GM23338 (cell line): ENCODE data around the gene RNASE11. TPM values are rescaled to one million over a fixed set of nuclear protein-coding genes. Genes with fewer than 3 reads are reported as not detected.
A peak's percentile ranks its signal among the peaks of the same experiment; 100 is the strongest.
"Not testable (repeated sequence)": the region's sequence is repeated elsewhere in the genome, so short reads cannot be mapped to it uniquely, and the experiment has no call there.

Source experiments
- ATAC-seq: fragments of 200-7000 bp; cut with Tn5 transposase; 3 replicates; pipeline ENCODE4 v1.9.1; 2020
- DNase-seq: peaks from one replicate; pipeline ENCODE4 v3.0.0-alpha.2; 2015; ENCODE audit warnings: low spot score
- H2AFZ ChIP-seq: fragments of 200-600 bp; sonication (generic); 2 replicates; pipeline ENCODE4 v1.8.0; 2016; ENCODE audit warnings: antibody characterized with exemption, mild to moderate bottlenecking, moderate library complexity
- H3F3A ChIP-seq: fragments of 200-600 bp; sonication (generic); replicated peaks from 2 replicates; pipeline ENCODE4 v1.8.0; 2017; ENCODE audit warnings: antibody characterized with exemption, mixed run types, low read depth
- H3K27ac ChIP-seq: fragments of 200-600 bp; sonication (generic); 2 replicates; pipeline ENCODE4 v1.6.1; 2016; ENCODE audit warnings: low read depth
- H3K27me3 ChIP-seq: fragments of 200-600 bp; sonication (generic); 2 replicates; pipeline ENCODE4 v1.8.0; 2016; ENCODE audit warnings: mild to moderate bottlenecking, mixed run types, moderate library complexity; ENCODE audit not compliant: insufficient read depth
- H3K36me3 ChIP-seq: fragments of 200-600 bp; sonication (generic); 2 replicates; pipeline ENCODE4 v1.8.0; 2016; ENCODE audit warnings: mild to moderate bottlenecking; ENCODE audit not compliant: insufficient read depth
- H3K4me1 ChIP-seq: fragments of 200-600 bp; sonication (generic); 2 replicates; pipeline ENCODE4 v1.8.0; 2016; ENCODE audit warnings: mild to moderate bottlenecking, moderate library complexity; ENCODE audit not compliant: insufficient read depth
- H3K4me2 ChIP-seq: fragments of 200-600 bp; sonication (generic); 2 replicates; pipeline ENCODE4 v1.7.1; 2017; ENCODE audit warnings: mixed run types
- H3K4me3 ChIP-seq: fragments of 200-600 bp; sonication (generic); 2 replicates; pipeline ENCODE4 v1.6.1; 2016; ENCODE audit warnings: mixed run types
- H3K79me2 ChIP-seq: fragments of 200-600 bp; sonication (generic); replicated peaks from 2 replicates; pipeline ENCODE4 v1.8.0; 2017; ENCODE audit warnings: mild to moderate bottlenecking; ENCODE audit not compliant: insufficient read depth
- H3K9me2 ChIP-seq: fragments of 200-600 bp; sonication (generic); 2 replicates; pipeline ENCODE4 v1.8.0; 2017; ENCODE audit not compliant: insufficient read depth
- H4K20me1 ChIP-seq: fragments of 200-600 bp; sonication (generic); replicated peaks from 2 replicates; pipeline ENCODE4 v1.8.0; 2017; ENCODE audit warnings: mild to moderate bottlenecking; ENCODE audit not compliant: insufficient read depth
- H3K27ac Mint-ChIP-seq: 2 replicates; pipeline ENCODE4 v1.8.0; 2020; ENCODE audit warnings: inconsistent platforms, mild to moderate bottlenecking, moderate library complexity, mixed read lengths
- H3K27me3 Mint-ChIP-seq: 3 replicates; pipeline ENCODE4 v1.8.0; 2022; ENCODE audit warnings: low read depth, mild to moderate bottlenecking, moderate library complexity, mixed read lengths, inconsistent platforms; ENCODE audit not compliant: insufficient read depth, poor library complexity
- H3K36me3 Mint-ChIP-seq: 3 replicates; pipeline ENCODE4 v1.8.0; 2021; ENCODE audit warnings: low read depth, mild to moderate bottlenecking, inconsistent platforms, moderate library complexity, mixed read lengths
- H3K4me1 Mint-ChIP-seq: 3 replicates; pipeline ENCODE4 v1.8.0; 2020; ENCODE audit warnings: mild to moderate bottlenecking, inconsistent platforms, mixed read lengths
- H3K4me3 Mint-ChIP-seq: 3 replicates; pipeline ENCODE4 v1.8.0; 2021; ENCODE audit warnings: moderate library complexity, mild to moderate bottlenecking, inconsistent platforms, mixed read lengths
- H3K9me3 Mint-ChIP-seq: 3 replicates; pipeline ENCODE4 v1.8.0; 2020; ENCODE audit warnings: moderate library complexity, mild to moderate bottlenecking, inconsistent platforms, mixed read lengths
- CREB1 ChIP-seq: fragments of 250-450 bp; sonication (Bioruptor Pico); IDR thresholded peaks from 2 replicates; pipeline ENCODE4 v1.5.0; 2020; ENCODE audit warnings: low read depth, mild to moderate bottlenecking, moderate library complexity
- EZH2 ChIP-seq: fragments of 200-600 bp; sonication (generic); IDR thresholded peaks from one replicate; pipeline ENCODE4 v1.8.0; 2017; ENCODE audit warnings: antibody characterized with exemption, mild to moderate bottlenecking, low read depth; ENCODE audit not compliant: unreplicated experiment
- NANOG ChIP-seq: IDR thresholded peaks from 2 replicates; pipeline ENCODE4 v1.6.1; 2016; ENCODE audit warnings: antibody characterized with exemption, borderline replicate concordance
- POLR2AphosphoS5 ChIP-seq: IDR thresholded peaks from 2 replicates; pipeline ENCODE4 v1.6.1; 2016; ENCODE audit warnings: antibody characterized with exemption, low read depth
- REST ChIP-seq: IDR thresholded peaks from one replicate; pipeline ENCODE4 v1.6.1; 2018; ENCODE audit warnings: antibody characterized with exemption; ENCODE audit not compliant: unreplicated experiment
- ZNF114 ChIP-seq: fragments of 250-450 bp; sonication (Bioruptor Pico); IDR thresholded peaks from 2 replicates; pipeline ENCODE4 v1.5.0; 2020; ENCODE audit warnings: mild to moderate bottlenecking, moderate library complexity
- ZNF331 ChIP-seq: fragments of 250-450 bp; sonication (Bioruptor Pico); IDR thresholded peaks from 2 replicates; pipeline ENCODE4 v1.5.0; 2020; ENCODE audit warnings: low read depth, mild to moderate bottlenecking, moderate library complexity
- polyA plus RNA-seq: library from polyadenylated mRNA; unstranded; fragments of >200 nt; fragmentation: Nextera tagmentation; extraction: Ambion mirVana; gene quantifications from 2 replicates; pipeline ENCODE4 v1.2.1, GENCODE V29; 2016
- total RNA-seq: library from RNA; depleted of rRNA; stranded (reverse); fragments of >200 nt; shearing (Covaris generic); gene quantifications from 2 replicates; pipeline ENCODE4 v1.2.3, GENCODE V29; 2014
- TF ChIP-seq, protein P1 (sequence below), 2 experiments: fragments of 200-600 bp in 1 of 2; sonication (generic) in 1 of 2; conservative IDR thresholded peaks; 2 replicates each; pipeline versions ENCODE4 v1.5.1 to v1.6.1; 2016 to 2017; ENCODE audit warnings: antibody characterized with exemption in 2 of 2, low read depth in 2 of 2, mild to moderate bottlenecking in 2 of 2, moderate library complexity in 1 of 2

The RNASE11 gene
- total and polyA plus RNA-seq, 2 experiments from 2014 or later = not detected

DNA sequence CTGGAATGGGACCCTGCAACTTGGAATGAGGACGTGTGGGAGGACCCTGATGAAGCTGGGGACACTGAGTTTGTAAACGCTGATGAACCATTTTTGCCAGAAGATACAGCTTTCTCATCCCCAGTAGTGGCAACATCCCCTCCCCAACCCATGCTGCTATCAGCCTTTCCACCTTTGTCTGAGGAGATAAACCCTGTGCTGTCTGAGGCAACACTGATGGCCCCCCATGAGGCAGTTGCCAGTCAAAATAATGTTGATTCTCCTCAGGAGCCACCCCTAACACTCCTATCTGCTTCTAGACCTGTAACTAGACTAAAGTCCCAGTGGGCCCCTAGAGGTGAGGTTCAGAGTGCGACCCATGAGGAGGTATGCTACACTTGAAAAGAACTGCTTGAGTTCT lies 19.4 kb downstream of the RNASE11 start:
- H3K9me3 Mint-ChIP-seq = peaks cover 36% of the 10 kb centered on the region
- no peak overlapping the region for H3K4me3 Mint-ChIP-seq
- no peak overlapping the region for H3K4me3 ChIP-seq

GRCh38 chr14:20567199-20567598 lies 20.6 kb downstream of the RNASE11 start:
- H3K36me3 ChIP-seq, H3K27ac ChIP-seq, H3K27ac Mint-ChIP-seq, H3K4me1 ChIP-seq, ATAC-seq, H3K79me2 ChIP-seq, H4K20me1 ChIP-seq, H3K4me3 ChIP-seq, H3K4me3 Mint-ChIP-seq, H3K27me3 Mint-ChIP-seq, H3K4me2 ChIP-seq, DNase-seq, H3F3A ChIP-seq, H3K27me3 ChIP-seq: not testable (repeated sequence)
- Mint-ChIP-seq H3K9me3 (peaks cover 36% of the 10 kb centered on the region), H3K4me1 (peaks cover 16% of the 10 kb centered on the region), H3K36me3 (peaks cover 30% of the 10 kb centered on the region)
- peak overlapping the region; percentile 43; the same call in 1 of the 2 replicates for H2AFZ ChIP-seq
- peaks cover 14% of the 10 kb centered on the region for H3K9me2 ChIP-seq

More for the DNA sequence above, 19.4 kb downstream of the RNASE11 start:
- Histone ChIP-seq H2AFZ (no peak overlapping the region), H3K79me2 (no peaks in the 10 kb centered on the region), H3K4me2 (no peak overlapping the region), H3F3A (no peaks in the 10 kb centered on the region), H3K36me3 (no peaks in the 10 kb centered on the region; the same call in 1 of the 2 replicates), H3K27ac (no peak overlapping the region), H3K27me3 (no peaks in the 10 kb centered on the region), H3K9me2 (peaks cover 14% of the 10 kb centered on the region), H4K20me1 (no peaks in the 10 kb centered on the region), H3K4me1 (peaks cover 13% of the 10 kb centered on the region; the same call in 1 of the 2 replicates)
- Mint-ChIP-seq H3K27ac (no peak overlapping the region), H3K36me3 (peaks cover 30% of the 10 kb centered on the region), H3K27me3 (no peaks in the 10 kb centered on the region), H3K4me1 (peaks cover 26% of the 10 kb centered on the region)
- ATAC-seq (no peak), DNase-seq (no peak)
- TF ChIP-seq REST (no peak), ZNF114 (no peak), ZNF331 (no peak), EZH2 (no peak), POLR2AphosphoS5 (no peak), NANOG (no peak)

DNA sequence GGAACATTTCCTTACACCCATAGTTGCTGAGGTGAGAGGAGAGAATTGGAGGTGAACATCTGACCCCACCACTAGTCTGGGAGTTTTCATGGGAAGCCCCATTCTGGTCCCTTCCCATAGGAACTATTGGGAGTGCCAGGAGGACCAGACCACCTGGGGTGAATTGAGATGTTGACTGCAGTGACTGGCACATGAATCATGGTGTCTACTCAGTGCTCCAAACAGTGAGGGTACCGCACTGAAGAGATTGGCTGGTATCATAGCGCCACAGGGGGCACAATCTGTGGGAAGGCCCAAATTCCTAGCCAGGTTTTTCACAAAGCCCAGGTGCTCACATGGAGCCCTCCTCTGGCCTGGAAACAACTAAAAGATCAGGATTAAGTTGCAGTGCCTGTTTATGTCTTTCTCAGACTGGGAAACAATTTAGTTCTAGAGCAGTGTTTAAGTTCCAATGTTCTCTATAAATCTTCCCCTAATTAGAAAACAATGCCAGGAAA lies 23.3 kb downstream of the RNASE11 start:
- no peaks in the 10 kb centered on the region for H3K79me2 ChIP-seq
- H4K20me1 ChIP-seq = no peaks in the 10 kb centered on the region
- peaks cover 25% of the 10 kb centered on the region for H3K4me1 Mint-ChIP-seq
- H3K27me3 Mint-ChIP-seq = no peaks in the 10 kb centered on the region
- peaks cover 21% of the 10 kb centered on the region for H3K36me3 Mint-ChIP-seq
- H3K9me2 ChIP-seq = peaks cover 7% of the 10 kb centered on the region; the same call in 1 of the 2 replicates
- H3F3A ChIP-seq = no peaks in the 10 kb centered on the region
- TF ChIP-seq, protein P1, sequence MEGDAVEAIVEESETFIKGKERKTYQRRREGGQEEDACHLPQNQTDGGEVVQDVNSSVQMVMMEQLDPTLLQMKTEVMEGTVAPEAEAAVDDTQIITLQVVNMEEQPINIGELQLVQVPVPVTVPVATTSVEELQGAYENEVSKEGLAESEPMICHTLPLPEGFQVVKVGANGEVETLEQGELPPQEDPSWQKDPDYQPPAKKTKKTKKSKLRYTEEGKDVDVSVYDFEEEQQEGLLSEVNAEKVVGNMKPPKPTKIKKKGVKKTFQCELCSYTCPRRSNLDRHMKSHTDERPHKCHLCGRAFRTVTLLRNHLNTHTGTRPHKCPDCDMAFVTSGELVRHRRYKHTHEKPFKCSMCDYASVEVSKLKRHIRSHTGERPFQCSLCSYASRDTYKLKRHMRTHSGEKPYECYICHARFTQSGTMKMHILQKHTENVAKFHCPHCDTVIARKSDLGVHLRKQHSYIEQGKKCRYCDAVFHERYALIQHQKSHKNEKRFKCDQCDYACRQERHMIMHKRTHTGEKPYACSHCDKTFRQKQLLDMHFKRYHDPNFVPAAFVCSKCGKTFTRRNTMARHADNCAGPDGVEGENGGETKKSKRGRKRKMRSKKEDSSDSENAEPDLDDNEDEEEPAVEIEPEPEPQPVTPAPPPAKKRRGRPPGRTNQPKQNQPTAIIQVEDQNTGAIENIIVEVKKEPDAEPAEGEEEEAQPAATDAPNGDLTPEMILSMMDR (conservative IDR thresholded peaks at IDR 0.05; ENCODE audit: low read depth in 2 of 2) = 0 out of 4 replicates have a peak, but pooled peaks of 1 of the 2 experiments have one; percentile 0
- no peak for TF ChIP-seq CREB1 (CRISPR knock-in tag)
- H3K4me2 ChIP-seq = 0 out of 2 replicates have a peak overlapping the region, but pooled peaks have one; percentile 17
- no peak overlapping the region for H3K27ac ChIP-seq
- no peak overlapping the region for H3K4me3 ChIP-seq
- H3K4me3 Mint-ChIP-seq = no peak overlapping the region
- peaks cover 23% of the 10 kb centered on the region for H3K4me1 ChIP-seq
- ATAC-seq (peak; percentile 61), DNase-seq (no peak)
- peak overlapping the region; percentile 7; the same call in 1 of the 2 replicates for H3K27ac Mint-ChIP-seq
- peaks cover 19% of the 10 kb centered on the region for H3K9me3 Mint-ChIP-seq
- H3K36me3 ChIP-seq = no peaks in the 10 kb centered on the region; the same call in 1 of the 2 replicates
- H3K27me3 ChIP-seq = no peaks in the 10 kb centered on the region
- peak overlapping the region; percentile 76; the same call in 1 of the 2 replicates for H2AFZ ChIP-seq
